Measurements from ENCODE around the gene GGT5.
"Not testable (repeated sequence)": the region's sequence is repeated elsewhere in the genome, so short reads cannot be mapped to it uniquely, and the experiment has no call there.

Gene GGT5

GRCh38 chr22:24216541-24217209, 28.2 kb downstream of the GGT5 start:
- TF ChIP-seq CTCF (IDR thresholded peaks at IDR 0.05; ENCODE audit: insufficient read depth, low read depth, low read length, missing control alignments) = no peak
- no peak overlapping the region for H3K4me3 ChIP-seq (ENCODE audit: low read length)
- no peak for DNase-seq (ENCODE audit: low read depth)

GRCh38 chr22:24214467-24215285, 30.2 kb downstream of the GGT5 start:
- no peak for DNase-seq (ENCODE audit: low read depth)
- TF ChIP-seq CTCF (IDR thresholded peaks at IDR 0.05; ENCODE audit: insufficient read depth, low read depth, low read length, missing control alignments) = no peak
- H3K4me3 ChIP-seq (ENCODE audit: low read length) = no peak overlapping the region

- H3K4me3 ChIP-seq (ENCODE audit: low read length); DNase-seq (ENCODE audit: low read depth): not testable (repeated sequence)
These were observed 31.8 kb downstream of the GGT5 start for GRCh38 chr22:24213111-24213510.

GRCh38 chr22:24211716-24212115, 33.2 kb downstream of the GGT5 start:
- H3K4me3 ChIP-seq (ENCODE audit: low read length); DNase-seq (ENCODE audit: low read depth): not testable (repeated sequence)

GRCh38 chr22:24210409-24210808, 34.5 kb downstream of the GGT5 start:
- H3K4me3 ChIP-seq (ENCODE audit: low read length) = not testable (repeated sequence)
- DNase-seq (ENCODE audit: low read depth) = peak; percentile 32

GRCh38 chr22:24209687-24210086, 35.2 kb downstream of the GGT5 start:
- no peak for DNase-seq (ENCODE audit: low read depth)
- no peak overlapping the region for H3K4me3 ChIP-seq (ENCODE audit: low read length)
- TF ChIP-seq CTCF (IDR thresholded peaks at IDR 0.05; ENCODE audit: insufficient read depth, low read depth, low read length, missing control alignments) = no peak

- TF ChIP-seq CTCF (IDR thresholded peaks at IDR 0.05; ENCODE audit: insufficient read depth, low read depth, low read length, missing control alignments) = no peak
- no peak for DNase-seq (ENCODE audit: low read depth)
- no peak overlapping the region for H3K4me3 ChIP-seq (ENCODE audit: low read length)
These were observed 35.9 kb downstream of the GGT5 start for GRCh38 chr22:24209016-24209415.

- no peak overlapping the region for H3K4me3 ChIP-seq (ENCODE audit: low read length)
- DNase-seq (ENCODE audit: low read depth) = peak; percentile 97
- TF ChIP-seq CTCF (IDR thresholded peaks at IDR 0.05; ENCODE audit: insufficient read depth, low read depth, low read length, missing control alignments) = no peak
These were observed 36.7 kb downstream of the GGT5 start for GRCh38 chr22:24208012-24208749.

Data from epithelial cell of esophagus (primary cell).